T-helper 22 cell (primary cell): Measurements from ENCODE around the gene LFNG.

Experiments
- DNase-seq: peaks from one replicate; pipeline ENCODE4 v3.0.0-alpha.2; 2020; ENCODE audit warnings: low read depth

Gene LFNG

DNA sequence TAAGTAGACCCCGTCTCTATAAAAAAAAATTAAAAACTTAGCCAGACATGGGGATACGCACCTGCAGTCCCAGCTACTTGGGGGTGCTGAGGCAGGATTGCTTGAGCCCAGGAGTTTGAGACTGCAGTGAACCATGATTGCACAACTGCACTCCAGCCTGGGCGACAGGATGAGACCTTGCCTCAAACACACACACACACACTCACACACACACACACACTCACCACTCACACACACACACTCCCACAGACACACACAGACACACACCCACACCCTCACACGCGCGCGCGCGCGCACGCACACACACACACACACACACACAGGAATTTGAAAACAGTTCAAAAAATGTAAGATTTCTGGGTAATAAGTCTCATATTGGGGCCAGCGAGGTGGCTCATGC is 34.7 kb upstream of the LFNG start:
- no peak for DNase-seq

DNA sequence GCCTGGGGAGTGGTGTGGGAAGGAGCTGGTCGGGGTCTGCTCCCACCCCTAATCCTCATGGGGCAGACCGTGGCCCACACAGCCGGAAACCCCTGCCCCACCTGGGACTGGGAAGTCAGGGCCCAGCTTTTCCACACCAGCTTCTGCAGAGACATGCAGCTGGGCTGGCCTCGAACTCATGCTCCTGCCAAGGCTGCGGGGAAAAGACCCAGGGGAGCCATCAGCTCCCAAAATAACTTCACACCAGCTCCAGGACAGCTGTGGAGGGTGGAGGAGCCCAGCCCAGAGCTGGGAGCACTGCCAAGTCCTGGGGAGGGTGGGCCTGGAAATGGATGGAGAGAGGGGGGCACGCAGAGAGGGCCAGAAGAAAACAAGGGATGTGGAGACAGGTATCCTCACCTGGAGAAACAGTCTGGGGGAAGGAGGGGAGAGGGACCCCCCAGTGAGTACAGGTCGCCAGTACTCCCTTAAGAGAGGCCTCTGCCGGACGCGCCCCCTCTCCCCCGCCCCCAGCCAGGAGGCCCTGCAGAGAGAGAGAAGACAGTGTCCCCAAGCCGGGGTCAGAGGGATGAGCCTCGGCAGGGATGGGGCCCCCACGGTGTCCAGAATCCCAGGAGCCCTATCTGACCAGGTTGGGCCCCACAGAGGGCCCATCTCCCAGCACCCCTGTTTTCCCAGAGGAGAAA is 31.8 kb upstream of the LFNG start:
- no peak for DNase-seq

DNA sequence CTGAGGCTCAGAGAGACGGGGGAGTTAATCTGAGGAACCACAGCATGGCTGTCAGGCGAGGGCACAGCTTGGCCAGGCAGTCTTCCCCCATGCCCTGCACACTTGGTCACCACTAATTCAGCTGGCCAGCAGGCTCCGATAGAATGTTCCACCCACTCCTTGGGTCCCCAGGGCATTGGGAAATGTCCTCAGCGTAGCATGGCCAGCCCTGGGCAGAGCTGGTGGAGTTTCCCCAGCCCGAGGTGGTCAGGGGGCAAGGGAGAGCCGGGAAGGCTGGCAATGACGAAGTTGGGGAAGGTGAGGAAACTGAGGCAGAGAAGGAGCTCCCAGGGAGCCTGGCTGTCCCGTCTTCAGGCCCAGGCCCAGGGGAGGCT is 31.3 kb upstream of the LFNG start:
- no peak for DNase-seq

DNA sequence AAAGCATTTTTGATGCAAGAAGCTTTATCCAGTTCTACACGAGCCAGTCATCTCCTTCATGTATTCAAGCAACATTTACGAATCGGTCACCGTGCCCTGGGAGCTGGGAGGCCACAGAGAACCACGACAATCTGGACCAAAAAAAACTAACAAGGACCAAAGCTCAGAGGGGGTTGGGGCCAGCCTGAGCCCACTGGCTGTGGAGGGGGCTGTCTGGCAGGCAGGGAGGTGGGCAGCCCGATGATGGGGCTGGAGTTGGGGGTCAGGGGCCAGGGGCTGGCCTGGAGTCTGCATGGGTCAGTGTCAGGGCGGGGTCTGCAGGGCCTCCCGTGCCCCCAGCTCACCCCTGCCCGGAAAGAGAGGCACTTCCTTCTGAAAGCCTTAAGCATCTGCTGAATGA is 30.9 kb upstream of the LFNG start:
- no peak for DNase-seq

DNA sequence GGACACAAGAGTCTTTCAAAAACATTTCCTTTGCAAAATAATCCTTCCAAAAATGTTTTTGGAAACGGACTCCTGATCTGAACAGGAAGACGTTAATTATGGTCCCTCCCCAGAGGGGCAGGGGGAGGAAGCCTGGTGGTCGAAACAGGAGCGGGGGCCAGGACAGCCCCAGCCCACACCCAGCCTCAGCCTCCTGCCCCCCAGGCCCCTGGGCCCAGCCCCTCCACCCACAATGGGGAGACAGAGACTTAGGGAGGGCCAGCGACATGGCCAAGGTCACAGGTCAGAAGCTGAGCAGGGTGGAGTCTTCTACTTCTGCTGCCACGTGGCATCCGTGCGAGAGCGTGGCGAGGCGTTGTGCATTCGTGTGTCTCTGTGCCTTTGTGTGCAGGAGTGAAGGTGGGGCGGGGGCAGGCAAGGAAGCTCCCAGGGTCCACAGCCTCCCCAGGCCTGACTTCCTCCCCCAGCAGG is 29.4 kb upstream of the LFNG start:
- DNase-seq, result no peak

DNA sequence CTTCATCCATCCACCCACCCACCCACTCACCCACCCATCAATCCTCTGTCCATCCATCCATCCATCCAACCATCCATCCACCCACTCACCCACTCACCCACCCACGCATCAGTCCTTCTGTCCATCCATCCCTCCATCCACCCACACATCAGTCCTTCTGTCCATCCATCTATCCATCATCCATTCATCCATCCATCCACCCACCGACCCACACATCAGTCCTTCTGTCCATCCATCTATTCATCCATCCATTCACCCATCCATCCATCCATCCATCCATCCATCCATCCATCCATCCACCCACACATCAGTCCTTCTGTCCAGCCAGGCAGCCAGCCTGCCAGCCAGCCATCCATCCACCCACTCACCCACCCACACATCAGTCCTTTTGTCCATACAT is 27.5 kb upstream of the LFNG start:
- DNase-seq, result no peak

DNA sequence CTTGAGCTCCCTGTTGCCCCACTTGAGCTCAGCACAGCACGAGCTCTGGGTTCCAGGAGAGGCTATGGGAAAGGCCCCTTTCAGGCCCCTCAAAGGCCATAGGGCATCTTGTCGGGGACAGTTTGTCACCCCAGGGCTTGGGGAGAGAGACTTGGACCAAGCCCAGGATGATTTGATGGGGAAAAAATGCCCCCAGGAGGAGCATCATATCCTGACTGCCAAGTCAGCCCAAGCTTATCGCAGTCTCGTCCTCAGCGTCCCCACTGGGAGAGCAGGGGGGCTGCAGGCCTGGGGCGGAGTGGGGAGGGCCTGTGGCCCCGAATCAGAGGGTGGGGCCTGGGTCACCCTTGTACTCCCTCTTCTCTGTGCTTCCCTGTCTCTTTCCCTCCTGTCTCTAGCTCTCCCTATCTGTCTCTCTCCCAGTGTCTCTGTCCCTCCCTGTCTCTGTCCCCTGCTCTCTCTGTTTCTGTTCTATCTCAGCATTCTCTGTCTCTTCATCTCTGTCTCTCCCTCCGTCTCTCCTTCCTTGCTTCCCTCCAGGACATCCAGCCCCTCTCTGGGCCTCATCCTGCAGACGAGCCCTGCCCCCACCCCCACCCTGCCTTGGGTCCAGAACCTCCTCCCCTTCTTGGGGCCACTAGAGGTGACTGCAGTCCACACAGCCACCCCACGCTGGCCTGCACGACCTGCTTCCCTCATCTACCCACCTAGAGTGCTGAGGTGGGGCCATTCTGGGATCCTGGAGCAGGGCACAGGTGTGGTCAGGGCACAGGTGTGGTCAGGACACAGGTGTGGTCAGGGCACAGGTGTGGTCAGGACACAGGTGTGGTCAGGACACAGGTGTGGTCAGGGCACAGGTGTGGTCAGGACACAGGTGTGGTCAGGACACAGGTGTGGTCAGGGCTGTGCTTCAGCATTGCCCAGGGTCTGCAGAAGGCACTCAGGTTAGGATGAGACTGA is 26.1 kb upstream of the LFNG start:
- no peak for DNase-seq

DNA sequence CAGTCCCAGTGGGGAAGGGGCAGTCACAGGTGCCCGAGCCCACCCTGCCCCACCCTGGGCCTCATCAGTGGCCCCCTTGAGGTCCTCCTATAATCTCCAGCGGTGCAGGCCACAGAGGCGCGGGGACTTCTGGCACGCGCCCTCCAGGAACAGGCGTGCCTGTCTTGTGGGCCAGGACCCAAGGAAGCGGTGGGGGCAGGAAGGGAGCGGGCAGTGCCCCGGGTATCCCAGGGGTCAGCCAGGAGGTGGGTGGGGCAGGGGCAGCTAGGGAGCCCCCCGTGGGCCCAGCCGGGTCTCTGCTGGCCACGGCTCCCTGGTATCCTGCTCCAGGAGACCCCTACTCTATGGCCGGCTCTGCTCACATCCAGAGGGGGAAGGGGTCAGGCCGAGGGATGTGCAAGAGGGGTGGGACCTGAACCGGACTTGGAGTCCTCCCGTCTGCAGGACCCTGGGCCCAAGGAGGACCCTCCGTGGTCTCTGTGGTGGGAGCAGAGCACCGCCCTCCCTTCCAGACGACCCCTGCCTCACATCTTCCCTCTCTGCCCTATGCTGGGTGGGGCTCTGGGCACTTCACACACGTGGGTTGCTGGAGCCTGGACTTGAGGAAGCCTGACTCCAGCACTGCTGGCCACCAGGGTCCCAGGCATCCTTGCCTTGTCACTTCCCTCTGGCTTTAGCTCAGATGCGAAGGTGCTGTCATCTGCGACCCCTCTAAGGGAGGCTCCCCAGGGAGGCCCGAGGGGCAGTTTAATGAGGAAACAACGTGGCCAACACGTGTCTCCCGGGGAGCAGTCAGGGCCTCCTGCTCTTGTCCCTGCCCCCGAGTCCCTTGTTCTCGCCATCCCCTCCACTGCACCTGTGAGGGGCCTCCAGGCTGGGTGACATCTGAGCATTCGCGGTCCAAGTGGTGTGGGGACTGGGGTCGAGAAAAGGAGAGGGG is 25.1 kb upstream of the LFNG start:
- no peak for DNase-seq

DNA sequence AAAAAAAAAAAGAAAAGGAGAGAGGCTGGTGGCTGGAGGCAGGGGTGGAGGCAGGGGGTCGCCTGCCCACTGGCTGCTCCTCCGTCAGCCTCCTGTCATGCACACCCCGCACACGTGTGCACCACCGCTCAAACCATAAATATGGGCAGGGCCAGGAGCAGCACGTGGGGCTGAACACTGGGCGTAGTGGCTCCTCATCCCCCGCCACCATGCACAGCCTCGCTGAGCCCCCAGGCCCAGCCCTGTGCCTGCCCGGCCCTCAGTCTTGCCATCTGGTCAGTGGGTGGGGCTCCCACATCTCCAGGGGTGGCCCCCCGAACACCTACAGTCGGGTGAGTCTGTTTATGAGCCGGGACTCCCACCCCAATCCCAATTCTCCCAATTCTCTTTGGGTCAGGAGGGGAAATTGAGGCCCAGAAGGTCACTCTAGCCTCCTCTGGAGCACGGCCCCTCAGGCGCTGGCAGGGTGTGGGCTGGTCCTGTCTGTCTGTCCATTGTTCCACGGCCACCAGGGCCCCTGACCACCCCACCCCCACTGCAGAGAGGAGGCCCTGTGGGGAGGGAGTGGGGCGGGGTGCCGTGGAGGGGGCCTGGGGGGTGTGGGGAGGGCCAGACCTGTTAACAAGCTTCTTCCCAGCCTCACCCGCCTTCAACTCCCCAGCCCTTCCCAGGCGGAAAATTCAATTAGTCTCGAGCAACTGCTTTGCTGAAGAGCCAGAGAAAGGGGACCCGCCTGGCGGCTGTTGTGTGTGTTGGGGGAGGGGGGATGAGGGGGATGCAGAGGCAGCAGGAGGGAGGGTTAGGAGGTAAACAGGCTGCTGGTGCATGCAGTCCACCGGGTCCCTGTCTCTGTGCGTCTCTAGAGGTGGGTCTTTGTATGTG is 23.9 kb upstream of the LFNG start:
- DNase-seq, result no peak

DNA sequence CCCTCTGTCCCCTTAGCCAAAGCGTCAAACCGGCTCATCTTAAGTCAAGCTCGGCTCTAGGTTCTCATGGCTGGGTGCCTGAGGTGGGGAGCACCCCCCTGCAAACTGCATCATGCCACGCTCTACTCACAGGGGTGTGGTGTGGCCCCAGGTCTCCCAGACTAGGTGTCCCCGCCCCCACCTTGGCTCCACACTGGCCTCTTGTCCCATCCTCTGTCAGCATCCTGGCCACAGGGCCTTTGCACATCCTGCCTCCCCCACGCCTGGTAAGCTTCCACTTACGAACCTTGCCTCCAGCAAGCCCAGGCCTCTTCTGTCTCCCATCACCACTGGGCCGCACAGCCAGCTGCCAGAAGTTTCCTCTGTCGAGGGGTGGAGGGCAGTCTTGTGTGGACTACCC is 23.2 kb upstream of the LFNG start:
- no peak for DNase-seq

DNA sequence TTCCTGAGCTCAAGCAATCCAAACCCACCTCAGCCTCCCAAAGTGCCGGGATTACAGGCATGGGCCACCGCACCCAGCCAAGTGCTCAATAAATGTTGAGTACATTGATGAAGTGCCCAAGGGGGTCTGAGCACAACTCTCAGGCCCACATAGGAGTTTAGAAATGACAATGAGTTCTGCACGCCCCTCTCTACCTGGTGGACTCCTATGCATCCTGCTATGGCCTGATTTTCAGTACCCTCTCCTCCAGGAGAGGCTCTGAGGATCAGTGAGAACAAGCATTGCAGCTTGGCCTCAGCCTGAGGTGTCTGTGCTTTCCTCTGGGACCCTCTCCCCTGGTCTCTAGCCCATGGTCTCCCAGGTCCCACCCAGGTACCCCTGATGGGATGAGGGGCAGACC is 22.5 kb upstream of the LFNG start:
- DNase-seq, result no peak

DNA sequence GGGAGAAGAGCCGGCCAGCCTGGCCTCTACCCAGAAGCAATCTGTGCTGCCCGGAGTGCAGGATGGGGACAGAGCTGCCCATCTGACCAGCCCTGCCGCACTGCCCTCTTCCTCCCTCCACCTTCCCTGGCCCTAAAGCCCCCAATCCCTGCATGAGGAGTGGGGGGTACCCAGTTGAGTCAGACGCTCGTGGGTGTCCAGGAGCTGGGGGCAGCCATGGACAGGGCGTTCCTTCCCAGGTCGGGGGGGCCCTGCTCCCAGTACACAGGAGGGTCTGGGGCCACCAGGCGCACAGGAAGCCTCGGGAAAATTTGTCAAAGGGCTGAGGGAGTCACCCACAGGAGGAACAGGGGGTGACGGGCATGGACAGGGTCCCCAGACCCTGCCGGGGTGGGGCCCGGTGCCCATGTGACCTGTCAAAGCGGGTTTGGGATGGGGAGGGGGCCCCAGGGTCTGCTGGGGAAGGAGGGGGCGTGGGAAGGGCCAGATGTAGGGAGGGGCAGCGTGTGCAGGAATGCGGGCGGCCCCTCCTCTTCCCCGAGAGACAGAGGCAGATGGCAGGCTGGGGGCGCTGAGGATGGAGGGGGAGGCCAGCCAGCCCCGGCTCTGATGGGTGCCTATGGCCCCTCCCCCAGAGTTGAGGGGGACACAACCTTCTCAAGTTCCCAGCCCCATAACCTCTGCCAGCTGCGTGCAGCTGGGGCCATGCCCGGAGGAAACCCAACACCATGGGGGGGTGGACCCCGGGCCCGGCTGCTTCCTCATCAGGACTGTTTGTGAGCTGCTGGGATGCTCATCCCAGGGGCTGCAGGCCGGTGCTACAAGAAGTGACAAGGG is 21.9 kb upstream of the LFNG start:
- DNase-seq, result no peak

DNA sequence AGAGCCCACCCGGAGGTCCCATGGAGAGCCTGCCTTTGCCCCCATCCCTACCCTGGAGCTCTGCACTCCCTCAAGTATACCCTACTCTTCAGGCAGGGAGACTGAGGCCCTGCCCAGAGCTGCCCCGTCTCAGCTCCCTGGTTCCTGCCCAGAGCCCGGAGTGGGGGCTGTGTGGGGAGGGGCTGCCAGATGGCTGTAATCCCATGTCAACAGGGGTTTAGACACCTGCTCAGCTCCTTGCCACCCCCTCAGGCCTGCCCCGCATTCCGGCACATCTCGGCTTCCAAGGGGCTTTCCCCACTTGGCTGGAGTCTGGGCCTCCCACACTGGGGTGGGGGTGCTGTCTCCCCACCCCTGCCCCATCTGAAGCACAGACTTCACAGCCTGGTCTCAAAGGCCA is 20.9 kb upstream of the LFNG start:
- no peak for DNase-seq

DNA sequence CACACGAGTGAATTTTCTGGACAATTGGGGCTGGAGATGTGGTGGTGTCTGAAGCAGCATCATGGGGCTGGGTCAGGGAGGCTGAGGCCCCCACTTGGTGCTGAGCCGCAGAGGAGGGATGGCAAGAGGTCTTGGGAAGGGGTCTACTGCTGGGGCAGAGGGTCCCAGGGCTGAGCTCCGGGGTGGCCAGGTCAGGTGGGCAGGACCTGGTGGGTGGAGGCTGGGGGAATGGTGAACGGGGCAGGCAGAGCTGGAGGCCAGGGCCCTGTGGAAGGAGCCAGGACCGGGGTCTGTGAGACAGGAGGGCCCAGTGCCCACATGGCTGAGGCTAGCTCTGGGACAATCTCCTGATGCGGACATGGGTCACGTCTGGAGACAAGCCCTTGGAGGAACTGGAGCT is 20.4 kb upstream of the LFNG start:
- DNase-seq, result no peak

DNA sequence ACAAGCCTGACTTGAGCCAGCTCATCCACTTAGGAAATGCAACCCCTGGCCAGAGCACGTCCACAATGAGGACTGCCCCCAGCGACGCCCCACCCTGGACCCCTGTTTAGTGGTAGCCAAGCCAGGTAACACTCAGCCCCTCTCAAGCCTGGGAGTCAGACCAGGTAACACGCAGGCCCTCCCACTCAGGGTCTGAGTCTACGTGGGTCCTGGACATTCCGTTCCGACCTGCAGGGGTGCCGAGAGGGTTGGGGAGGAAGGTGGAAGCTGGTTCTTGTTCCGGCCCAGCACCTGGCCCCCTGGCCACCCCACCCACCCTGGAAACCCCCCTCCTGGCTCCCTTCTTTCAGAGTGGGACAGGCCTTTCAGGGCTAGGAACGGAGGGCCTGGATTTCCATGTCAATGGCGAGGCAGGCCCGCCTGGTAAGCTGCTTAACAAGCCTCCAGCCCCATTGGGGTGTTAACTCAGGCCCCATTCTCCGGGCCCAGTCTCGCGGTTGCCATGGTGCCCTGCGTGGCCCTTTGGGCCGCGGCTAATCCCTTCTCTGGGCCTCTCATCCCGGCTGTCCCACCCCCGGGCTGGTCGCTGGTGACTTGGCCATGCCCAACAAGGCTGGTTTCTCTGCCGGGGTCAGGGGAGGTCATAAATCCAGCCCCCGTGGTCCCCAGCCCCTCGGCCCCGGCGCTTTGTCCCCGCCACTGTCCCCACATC is 19.7 kb upstream of the LFNG start:
- DNase-seq, result no peak

DNA sequence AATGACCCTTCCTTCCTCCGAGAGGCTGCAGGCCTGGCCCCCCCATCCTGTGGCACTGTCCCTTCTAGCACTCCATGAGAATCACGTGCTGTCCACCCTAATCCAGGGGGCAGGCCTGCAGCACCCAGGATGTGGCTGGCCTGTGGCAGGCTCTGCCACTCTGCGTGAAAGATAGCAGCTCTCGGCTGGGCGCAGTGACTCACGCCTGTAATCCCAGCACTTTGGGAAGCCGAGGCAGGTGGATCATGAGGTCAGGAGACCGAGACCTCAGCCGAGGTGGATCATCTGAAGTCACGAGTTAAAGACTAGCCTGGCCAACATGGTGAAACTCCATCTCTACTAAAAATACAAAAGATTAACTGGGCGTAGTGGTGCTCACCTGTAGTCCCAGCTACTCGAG is 18.9 kb upstream of the LFNG start:
- no peak for DNase-seq

DNA sequence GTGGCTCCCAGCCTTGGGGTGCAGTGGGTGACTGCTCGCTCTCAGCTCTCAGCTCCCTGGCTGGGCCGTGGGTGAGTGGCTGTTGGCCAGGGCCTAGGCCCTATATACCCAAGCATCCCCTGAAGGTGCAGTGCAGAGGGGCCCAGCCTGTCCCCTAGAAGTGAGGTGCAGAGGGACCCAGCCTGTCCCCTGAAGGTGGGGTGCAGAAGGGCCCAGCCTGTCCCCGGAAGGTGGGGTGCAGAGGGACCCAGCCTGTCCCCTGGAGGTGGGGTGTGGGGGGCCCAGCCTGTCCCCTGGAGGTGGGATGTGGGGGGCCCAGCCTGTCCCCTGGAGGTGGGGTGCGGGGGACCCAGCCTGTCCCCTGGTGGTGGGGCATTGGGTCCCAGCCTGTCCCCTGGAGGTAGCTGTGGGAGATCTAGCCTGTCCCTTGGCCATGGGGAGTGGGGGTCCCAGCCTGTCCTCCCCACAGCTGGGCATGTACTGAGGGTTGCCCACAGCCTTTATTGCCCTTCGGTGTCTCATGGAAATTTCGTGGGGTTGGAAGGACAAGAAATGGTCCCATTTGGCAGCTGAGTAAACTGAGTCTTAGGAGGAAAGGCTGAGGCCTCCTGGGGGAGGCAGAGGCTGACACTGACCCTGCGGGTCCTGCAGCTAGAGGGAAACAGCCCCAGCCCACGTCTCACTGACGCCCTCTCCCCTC is 17.5 kb upstream of the LFNG start:
- no peak for DNase-seq

DNA sequence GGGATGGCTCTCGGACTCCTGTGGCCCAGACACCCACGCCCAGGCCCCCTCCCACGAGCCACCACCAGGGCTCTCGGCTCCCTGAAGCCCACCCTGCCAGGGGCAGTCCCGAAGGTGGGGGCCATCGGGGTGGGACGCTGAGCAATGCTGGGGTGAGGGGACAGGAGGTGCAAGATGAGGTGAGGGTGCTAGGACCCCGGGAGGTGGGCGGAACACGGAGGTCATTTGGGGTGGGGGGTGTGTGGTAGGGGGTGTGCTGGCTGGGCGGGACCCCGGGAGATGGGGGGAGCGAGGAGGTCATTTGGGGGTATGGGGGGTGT is 17.0 kb upstream of the LFNG start:
- no peak for DNase-seq
